Stimulated activated CD4-positive, alpha-beta T cell treated with anti-CD3 and anti-CD28 coated beads, Interleukin-2, amount 100 ng/mL, for 24 hours (primary cell): ENCODE measurements around the gene ZNF48.

ENCODE experiments used
- DNase-seq, 2 donors: peaks; one replicate each; pipeline ENCODE4 v3.0.0-alpha.2; 2020

The ZNF48 gene

GRCh38 chr16:30444231-30445148, 49.3 kb downstream of the ZNF48 start:
- DNase-seq = no peak

DNA sequence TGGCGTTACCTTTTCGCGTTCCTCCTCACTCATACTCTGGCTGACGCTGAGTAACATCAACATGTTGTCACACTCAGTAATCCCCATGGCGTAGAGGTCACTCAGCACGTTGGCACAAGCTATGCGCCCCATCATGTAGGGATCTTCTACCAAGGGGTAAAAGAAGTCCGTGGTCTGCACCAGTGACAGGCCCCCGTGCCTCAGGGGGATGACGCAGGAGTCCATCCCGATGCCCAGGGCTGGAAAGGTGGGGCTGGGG, 49.9 kb downstream of the ZNF48 start:
- DNase-seq = no peak

GRCh38 chr16:30445408-30446202, 50.4 kb downstream of the ZNF48 start, which contains the start of gene SEPHS2:
Gene SEPHS2, minus strand, starts transcription at chr16:30445874. Its CDS starts 147 bp downstream, at chr16:30445727.
- DNase-seq = peak; percentile 96 to 98

DNA sequence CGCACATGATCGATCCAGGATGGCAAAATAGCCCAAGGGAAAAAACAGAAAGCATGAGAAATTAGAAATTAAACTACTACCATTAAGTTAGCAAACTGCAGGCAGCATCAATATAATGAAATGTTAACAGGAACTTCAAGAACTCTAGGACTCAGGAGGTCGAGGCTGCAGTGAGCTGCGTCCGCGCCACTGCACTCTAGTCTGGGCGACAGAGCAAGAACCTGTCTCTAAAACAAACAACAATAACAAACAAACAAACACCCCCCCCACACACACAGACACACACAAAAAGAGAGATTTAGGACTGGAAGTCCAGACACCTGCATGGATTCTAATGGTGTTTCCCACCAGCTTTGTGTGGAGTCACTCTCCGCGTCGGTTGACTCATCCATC, 51.0 kb downstream of the ZNF48 start:
- no peak for DNase-seq

- DNase-seq = no peak
Measured at GRCh38 chr16:30447512-30448226, 52.4 kb downstream of the ZNF48 start.

DNA sequence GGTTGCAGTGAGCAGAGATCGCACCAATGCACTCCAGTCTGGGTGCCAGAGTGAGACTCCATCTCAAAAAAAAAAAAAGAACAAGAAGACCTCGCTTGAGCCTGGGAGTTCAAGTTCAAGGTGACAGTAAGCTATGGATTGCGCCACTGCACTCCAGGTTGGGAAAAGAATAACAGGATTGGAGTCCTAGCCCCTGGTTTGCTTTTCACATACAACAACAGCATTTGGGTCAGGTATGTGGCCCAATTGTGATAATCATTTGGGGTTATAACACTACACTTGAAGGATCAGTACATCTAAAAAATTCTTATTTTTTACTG, 53.9 kb downstream of the ZNF48 start:
- DNase-seq = no peak
